HCT116 (cell line): Measurements from ENCODE around the gene MGRN1. TPM values are rescaled to one million over a fixed set of nuclear protein-coding genes. Genes with fewer than 3 reads are reported as not detected.

ENCODE experiments used
- ATAC-seq: fragments of 200-7000 bp; cut with Tn5 transposase; 2 replicates; pipeline ENCODE4 v1.9.1; 2020; ENCODE audit warnings: mild to moderate bottlenecking, moderate library complexity
- BruUV-seq: library from RNA; stranded (reverse); fragments of 400-500 nt; replicated peaks from 2 replicates; lab custom pipeline; 2021; lab: Mats Ljungman, UMichigan
- CTCF ChIA-PET: fragments of 300-600 bp; sonication (Branson Sonifier 250); formaldehyde crosslinking; loops from one replicate; lab custom pipeline; 2021; ENCODE audit warnings: antibody characterized with exemption; lab: Charles Lee
- POLR2A ChIA-PET: fragments of 300-600, 350-600 bp; sonication (Branson Sonifier 250); formaldehyde crosslinking; loops from one replicate; lab custom pipeline; 2021; ENCODE audit warnings: antibody characterized with exemption; lab: Charles Lee
- RAD21 ChIA-PET, 2 experiments: fragments of 300-600 bp; sonication (Branson Sonifier 250); formaldehyde crosslinking; loops; one replicate each; lab custom pipeline; 2023; ENCODE audit warnings: low total read pairs in 2 of 2; ENCODE audit not compliant: uncharacterized antibody in 2 of 2, unreplicated experiment in 2 of 2, low non-redundant PET in 1 of 2; lab: Charles Lee
- DNase-seq: peaks from one replicate; pipeline ENCODE4 v3.0.0-alpha.2; 2010; ENCODE audit warnings: low read depth, low spot score
- H2AFZ ChIP-seq: fragments of 200-600 bp; shearing (Covaris generic), sonication (generic); 2 replicates; pipeline ENCODE4 v1.6.1; 2017; ENCODE audit warnings: low read depth, mixed run types, mixed read lengths, antibody characterized with exemption, low read length; ENCODE audit not compliant: poor library complexity, severe bottlenecking
- H3K27ac ChIP-seq: 2 replicates; pipeline ENCODE4 v1.5.1; 2012; ENCODE audit warnings: low read depth, low read length
- H3K27me3 ChIP-seq: fragments of 200-600 bp; sonication (generic); 2 replicates; pipeline ENCODE4 v1.6.1; 2016; ENCODE audit warnings: mixed run types, low read length, mixed read lengths; ENCODE audit not compliant: insufficient read depth
- H3K36me3 ChIP-seq, 2 experiments: fragments of 200-500 bp in 1 of 2; fragments of 200-600 bp in 1 of 2; sonication (Bioruptor generic) in 1 of 2; sonication (generic) in 1 of 2; 2 replicates each; pipeline versions ENCODE4 v1.5.1 to v1.6.1; 2014 to 2016; ENCODE audit warnings: low read length in 2 of 2, inconsistent platforms in 1 of 2, mixed read lengths in 1 of 2, mixed run types in 1 of 2; ENCODE audit not compliant: insufficient read depth in 2 of 2, control insufficient read depth in 1 of 2
- H3K4me1 ChIP-seq, 2 experiments: fragments of 200-600 bp in 1 of 2; sonication (generic) in 1 of 2; 2 replicates each; pipeline versions ENCODE4 v1.5.1 to v1.6.1; 2012 to 2017; ENCODE audit warnings: low read length in 2 of 2, inconsistent platforms in 1 of 2, mild to moderate bottlenecking in 1 of 2, mixed read lengths in 1 of 2, mixed run types in 1 of 2, moderate library complexity in 1 of 2; ENCODE audit not compliant: insufficient read depth in 2 of 2, control insufficient read depth in 1 of 2
- H3K4me2 ChIP-seq: fragments of 200-600 bp; sonication (generic); 2 replicates; pipeline ENCODE4 v1.6.1; 2017; ENCODE audit warnings: mixed run types, low read length, mixed read lengths
- H3K4me3 ChIP-seq, 2 experiments: fragments of 200-600 bp in 1 of 2; sonication (generic) in 1 of 2; replicated peaks in 1 of 2; 2 replicates each; pipeline ENCODE4 v1.5.1; 2011 to 2016; ENCODE audit warnings: low read length in 2 of 2, control low read depth in 1 of 2, low read depth in 1 of 2, mild to moderate bottlenecking in 1 of 2, mixed read lengths in 1 of 2, mixed run types in 1 of 2
- H3K79me2 ChIP-seq: fragments of 200-600 bp; sonication (generic); 2 replicates; pipeline ENCODE4 v1.6.1; 2017; ENCODE audit warnings: mild to moderate bottlenecking, mixed run types, low read length, moderate library complexity, mixed read lengths; ENCODE audit not compliant: insufficient read depth
- H3K9ac ChIP-seq: fragments of 200-600 bp; sonication (generic); 2 replicates; pipeline ENCODE4 v1.6.1; 2016; ENCODE audit warnings: low read length, mixed read lengths
- H3K9me2 ChIP-seq: fragments of 200-600 bp; sonication (generic), shearing (Covaris generic); 2 replicates; pipeline ENCODE4 v1.6.1; 2017; ENCODE audit warnings: mixed run types, mild to moderate bottlenecking, moderate library complexity; ENCODE audit not compliant: insufficient read depth
- H3K9me3 ChIP-seq, 2 experiments: fragments of 200-500 bp in 1 of 2; fragments of 200-600 bp in 1 of 2; sonication (Bioruptor generic) in 1 of 2; sonication (generic) in 1 of 2; 2 replicates each; pipeline ENCODE4 v1.6.1; 2014 to 2017; ENCODE audit warnings: low read length in 2 of 2, mixed read lengths in 2 of 2, inconsistent platforms in 1 of 2, low read depth in 1 of 2, mild to moderate bottlenecking in 1 of 2, mixed run types in 1 of 2, moderate library complexity in 1 of 2; ENCODE audit not compliant: control insufficient read depth in 1 of 2, insufficient read depth in 1 of 2
- H4K20me1 ChIP-seq: fragments of 200-600 bp; sonication (generic), shearing (Covaris generic); 2 replicates; pipeline ENCODE4 v1.6.1; 2017; ENCODE audit warnings: mixed run types, mild to moderate bottlenecking, moderate library complexity; ENCODE audit not compliant: insufficient read depth
- EGR1 ChIP-seq: IDR thresholded peaks from 2 replicates; pipeline ENCODE4 v1.6.1; 2012; ENCODE audit warnings: low read depth
- JUND ChIP-seq: IDR thresholded peaks from 2 replicates; pipeline ENCODE4 v1.6.1; 2012
- POLR2AphosphoS5 ChIP-seq: IDR thresholded peaks from 2 replicates; pipeline ENCODE4 v1.6.1; 2011; ENCODE audit warnings: mild to moderate bottlenecking, low read depth, low read length, moderate library complexity
- RAD21 ChIP-seq: IDR thresholded peaks from 2 replicates; pipeline ENCODE4 v1.6.1; 2012; ENCODE audit warnings: low read depth, mild to moderate bottlenecking
- SIN3A ChIP-seq: IDR thresholded peaks from 2 replicates; pipeline ENCODE4 v1.6.1; 2012; ENCODE audit warnings: low read depth
- ZNF274 ChIP-seq: fragments of 200-500 bp; sonication (Bioruptor generic); IDR thresholded peaks from 2 replicates; pipeline ENCODE4 v1.6.1; 2014; ENCODE audit warnings: mild to moderate bottlenecking, low read depth, low read length, inconsistent platforms
- intact Hi-C: fragments of 100-400 bp; cut with micrococcal nuclease; formaldehyde crosslinking; loops from 2 replicates; pipeline ENCODE4 v1.10.0; 2022
- total RNA-seq: library from RNA; stranded (reverse); gene quantifications from one replicate; pipeline ENCODE4 v1.2.1, GENCODE V29; 2021; ENCODE audit not compliant: unreplicated experiment
- TF ChIP-seq, protein P1 (sequence below): IDR thresholded peaks from 2 replicates; pipeline ENCODE4 v1.6.1; 2012
- TF ChIP-seq, protein P2 (sequence below): IDR thresholded peaks from 2 replicates; pipeline ENCODE4 v1.6.1; 2012

MGRN1 gene
- total RNA-seq, 1 experiment from 2014 or later, result 50.6 TPM

DNA sequence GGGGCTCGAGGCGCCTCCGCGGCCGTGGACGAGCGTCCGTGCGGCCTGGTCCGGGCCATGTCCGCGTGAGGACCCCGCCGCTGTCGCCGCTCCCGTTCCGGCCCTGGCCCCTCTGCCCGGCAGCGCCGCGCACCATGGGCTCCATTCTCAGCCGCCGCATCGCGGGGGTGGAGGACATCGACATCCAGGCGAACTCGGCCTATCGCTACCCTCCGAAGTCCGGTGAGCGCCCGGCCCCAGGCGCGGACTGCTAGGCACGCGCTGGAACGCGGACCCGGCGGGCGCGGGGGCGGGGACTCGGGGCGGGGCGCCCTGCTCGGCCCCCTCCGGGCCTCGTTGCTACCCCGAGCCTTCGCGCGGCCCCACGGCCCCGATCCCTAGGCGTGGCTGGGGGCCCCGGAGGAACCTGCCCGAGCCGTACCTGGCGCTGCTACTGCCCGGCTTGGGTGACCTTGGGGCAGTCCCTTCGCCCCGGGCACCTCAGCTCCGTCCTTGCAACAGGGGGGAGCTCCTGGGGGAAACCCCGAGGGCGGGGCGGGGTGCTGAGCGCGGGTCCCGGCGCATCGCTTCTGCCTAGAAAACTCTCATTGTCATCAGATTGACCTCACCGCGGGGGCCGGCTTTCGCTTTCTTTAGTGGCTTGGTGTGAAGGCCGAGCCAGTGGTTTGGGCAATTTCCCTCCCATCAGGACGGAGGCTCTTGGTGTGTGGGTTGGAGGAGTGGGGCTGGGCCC lies 367 bp downstream of the MGRN1 start (continued):
- peak; percentile 41; the same call in 1 of the 2 replicates for TF ChIP-seq EGR1
- TF ChIP-seq RAD21, result no peak
- TF ChIP-seq, protein P1, sequence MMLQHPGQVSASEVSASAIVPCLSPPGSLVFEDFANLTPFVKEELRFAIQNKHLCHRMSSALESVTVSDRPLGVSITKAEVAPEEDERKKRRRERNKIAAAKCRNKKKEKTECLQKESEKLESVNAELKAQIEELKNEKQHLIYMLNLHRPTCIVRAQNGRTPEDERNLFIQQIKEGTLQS, result no peak
- no peak; the same call in 1 of the 2 replicates for TF ChIP-seq SIN3A

DNA sequence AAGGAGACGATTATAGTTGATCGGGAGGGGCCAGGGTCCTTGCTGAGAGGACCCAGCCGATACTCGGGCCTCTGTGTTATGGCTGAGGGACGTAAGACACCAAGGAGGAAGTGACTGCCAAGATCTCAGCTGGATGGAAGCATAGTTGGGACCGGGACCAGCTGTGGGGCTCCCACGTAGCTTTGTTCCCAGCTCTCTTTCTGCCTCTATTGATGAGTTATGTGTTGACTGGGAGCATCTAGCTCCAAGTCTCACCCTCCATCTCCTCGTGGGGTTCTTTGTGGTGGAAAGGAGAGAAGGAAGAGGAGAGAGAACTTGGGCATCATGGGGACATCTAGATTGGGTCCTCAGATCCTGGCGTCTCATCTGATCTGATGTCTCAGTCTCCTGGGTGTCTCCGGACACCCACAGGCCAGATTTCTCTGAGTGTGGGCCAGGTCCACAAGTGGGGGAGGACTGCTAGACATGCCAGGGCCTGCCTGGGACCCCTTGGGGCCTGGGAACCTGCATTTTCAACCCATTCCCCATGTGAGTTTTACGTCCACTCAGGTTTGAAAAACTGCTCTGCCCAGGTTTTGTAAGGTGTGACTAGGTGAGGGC lies 1.0 kb downstream of the MGRN1 start:
- intact Hi-C loops, result no loop called here
- H3K4me1 ChIP-seq, result peaks cover 15 to 21% of the 10 kb centered on the region in 2 experiments

More for the DNA sequence above, 1.0 kb downstream of the MGRN1 start:
- BruUV-seq, result TSS peak; percentile 59
- H3K36me3 ChIP-seq, result no peaks in the 10 kb centered on the region
- DNase-seq (no peak), ATAC-seq (no peak)
- peaks cover 54% of the 10 kb centered on the region for H3K79me2 ChIP-seq
- ChIA-PET RAD21 (no interaction called here), CTCF (interaction anchor here (1.3 kb wide), 1 partner anchor 10 kb away, joined by 5 read pairs; no protein-coding TSS in a partner anchor), POLR2A (no interaction called here)
- H3K9me2 ChIP-seq, result no peaks in the 10 kb centered on the region
- peak overlapping the region; percentile 86 to 87 for H3K4me3 ChIP-seq
- no peaks in the 10 kb centered on the region for H3K9me3 ChIP-seq
- TF ChIP-seq EGR1 (no peak), POLR2AphosphoS5 (no peak), JUND (no peak), ZNF274 (no peak)
- TF ChIP-seq, protein P2, sequence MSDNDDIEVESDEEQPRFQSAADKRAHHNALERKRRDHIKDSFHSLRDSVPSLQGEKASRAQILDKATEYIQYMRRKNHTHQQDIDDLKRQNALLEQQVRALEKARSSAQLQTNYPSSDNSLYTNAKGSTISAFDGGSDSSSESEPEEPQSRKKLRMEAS, result no peak
- TF ChIP-seq, all 23 proteins: peak for 0
- no peaks in the 10 kb centered on the region for H3K27me3 ChIP-seq
- H3K27ac ChIP-seq, result peak overlapping the region; percentile 95
- peak overlapping the region; percentile 96 for H3K9ac ChIP-seq
- no peaks in the 10 kb centered on the region for H4K20me1 ChIP-seq
- H2AFZ ChIP-seq, result no peak overlapping the region
- peak overlapping the region; percentile 89 for H3K4me2 ChIP-seq
